ENCODE data around the gene SYT6. TPM values are rescaled to one million over a fixed set of nuclear protein-coding genes. Genes with fewer than 3 reads are reported as not detected.

Gene SYT6
- total and polyA plus RNA-seq, 10 of the 15 experiments (the other 5 are each of a cell fraction or from before 2014, with no cell fraction given): 0.05 to 0.39 TPM; not detected in 8

DNA sequence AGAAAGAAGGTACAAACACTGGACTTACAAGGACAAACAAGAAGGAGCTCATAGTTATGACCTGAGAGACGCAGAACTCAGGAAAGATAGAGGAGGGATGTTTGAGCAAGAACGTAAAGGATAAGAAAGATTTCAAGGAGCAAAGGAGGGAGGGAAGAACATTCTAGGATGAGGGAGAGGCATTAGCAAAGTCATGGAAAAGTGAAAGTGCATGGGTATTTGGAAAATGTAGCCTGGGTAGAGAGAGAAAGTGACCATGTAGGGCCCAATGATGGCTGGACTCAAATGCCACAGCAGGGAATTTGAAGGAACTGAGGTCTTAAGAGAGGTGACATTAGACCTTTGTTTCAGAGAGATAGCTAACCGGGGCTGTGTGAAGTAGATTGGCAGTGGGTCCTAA, 76.5 kb downstream of the SYT6 start (continued):
- TF ChIP-seq, protein P1, sequence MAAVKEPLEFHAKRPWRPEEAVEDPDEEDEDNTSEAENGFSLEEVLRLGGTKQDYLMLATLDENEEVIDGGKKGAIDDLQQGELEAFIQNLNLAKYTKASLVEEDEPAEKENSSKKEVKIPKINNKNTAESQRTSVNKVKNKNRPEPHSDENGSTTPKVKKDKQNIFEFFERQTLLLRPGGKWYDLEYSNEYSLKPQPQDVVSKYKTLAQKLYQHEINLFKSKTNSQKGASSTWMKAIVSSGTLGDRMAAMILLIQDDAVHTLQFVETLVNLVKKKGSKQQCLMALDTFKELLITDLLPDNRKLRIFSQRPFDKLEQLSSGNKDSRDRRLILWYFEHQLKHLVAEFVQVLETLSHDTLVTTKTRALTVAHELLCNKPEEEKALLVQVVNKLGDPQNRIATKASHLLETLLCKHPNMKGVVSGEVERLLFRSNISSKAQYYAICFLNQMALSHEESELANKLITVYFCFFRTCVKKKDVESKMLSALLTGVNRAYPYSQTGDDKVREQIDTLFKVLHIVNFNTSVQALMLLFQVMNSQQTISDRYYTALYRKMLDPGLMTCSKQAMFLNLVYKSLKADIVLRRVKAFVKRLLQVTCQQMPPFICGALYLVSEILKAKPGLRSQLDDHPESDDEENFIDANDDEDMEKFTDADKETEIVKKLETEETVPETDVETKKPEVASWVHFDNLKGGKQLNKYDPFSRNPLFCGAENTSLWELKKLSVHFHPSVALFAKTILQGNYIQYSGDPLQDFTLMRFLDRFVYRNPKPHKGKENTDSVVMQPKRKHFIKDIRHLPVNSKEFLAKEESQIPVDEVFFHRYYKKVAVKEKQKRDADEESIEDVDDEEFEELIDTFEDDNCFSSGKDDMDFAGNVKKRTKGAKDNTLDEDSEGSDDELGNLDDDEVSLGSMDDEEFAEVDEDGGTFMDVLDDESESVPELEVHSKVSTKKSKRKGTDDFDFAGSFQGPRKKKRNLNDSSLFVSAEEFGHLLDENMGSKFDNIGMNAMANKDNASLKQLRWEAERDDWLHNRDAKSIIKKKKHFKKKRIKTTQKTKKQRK (IDR thresholded peaks at IDR 0.05; ENCODE audit: low read depth, low read length): no peak
- no peak for TF ChIP-seq RBBP5 (conservative IDR thresholded peaks at IDR 0.05)
- no peak for TF ChIP-seq FOXM1 (IDR thresholded peaks at IDR 0.05; ENCODE audit: low read depth, low read length)

DNA sequence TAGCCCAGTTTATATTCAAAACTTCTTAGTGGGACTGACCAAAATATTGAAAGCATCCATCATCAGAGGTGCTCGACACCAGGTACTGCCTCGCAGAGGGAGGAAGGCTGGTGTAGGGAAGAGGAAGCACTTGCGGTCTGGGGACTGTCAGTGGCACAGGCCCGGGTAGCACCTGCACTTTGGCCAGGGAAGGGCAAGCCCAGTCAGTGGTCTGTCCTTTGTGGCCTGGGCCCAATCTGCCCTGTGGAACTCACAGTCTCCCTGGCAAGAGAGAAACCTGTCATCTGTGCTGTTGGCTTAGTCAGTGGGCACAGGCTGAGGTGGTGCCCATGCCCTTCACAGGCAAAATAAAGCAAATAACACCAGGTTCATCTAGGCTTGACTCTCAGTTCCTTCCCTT, 77.4 kb downstream of the SYT6 start:
- in situ Hi-C loops (cut with MboI): no loop called here
- Histone ChIP-seq H3K9ac (ENCODE audit: control insufficient read depth, insufficient read depth, low read length) (no peak overlapping the region), H3K9me3 (replicated peaks; ENCODE audit: control insufficient read depth, insufficient read depth, low read length) (peaks cover 9% of the 10 kb centered on the region), H3K36me3 (ENCODE audit: control insufficient read depth in 2 of 2, insufficient read depth in 2 of 2, low read length in 1 of 2) (no peaks in the 10 kb centered on the region), H3K79me2 (ENCODE audit: control insufficient read depth, insufficient read depth, low read length) (no peaks in the 10 kb centered on the region), H3K4me2 (ENCODE audit: control insufficient read depth, insufficient read depth) (peak overlapping the region; percentile 35; the same call in 1 of the 2 replicates), H4K20me1 (ENCODE audit: control insufficient read depth, insufficient read depth) (0 out of 2 replicates have a peak, but pooled peaks cover 2% of the 10 kb centered on the region), H3K27me3 (replicated peaks in 1 of 2; ENCODE audit: control insufficient read depth in 2 of 2, insufficient read depth in 2 of 2, low read length in 1 of 2) (no peaks in the 10 kb centered on the region), H3K4me1 (ENCODE audit: control insufficient read depth, insufficient read depth, low read length) (peaks cover 9% of the 10 kb centered on the region; the same call in 1 of the 2 replicates), H3K4me3 (no peak overlapping the region), H3K27ac (ENCODE audit: control insufficient read depth, insufficient read depth) (no peak overlapping the region), H2AFZ (ENCODE audit: control insufficient read depth, low read depth, low read length) (peak overlapping the region; percentile 46)
- ChIA-PET SMC1A (ENCODE audit: uncharacterized antibody, unreplicated experiment) (interaction anchor here (1.1 to 1.6 kb wide), 5 partner anchors 7 to 207 kb away, joined by 3 to 5 read pairs (median 4); no protein-coding TSS in a partner anchor), POLR2A (no interaction called here), CTCF (interaction anchor here (1.8 to 2.1 kb wide), 2 partner anchors 56 to 98 kb away, joined by 4 to 10 read pairs; partner anchors contain the start of gene OLFML3), RAD21 (ENCODE audit: unreplicated experiment) (interaction anchor here (0.8 to 1.8 kb wide), 3 partner anchors 19 to 97 kb away, joined by 3 to 5 read pairs (median 4); partner anchors contain the start of gene OLFML3)
- ATAC-seq (peak; percentile 65), FAIRE-seq (no peak), DNase-seq (ENCODE audit: low read depth, low spot score) (no peak)
- intact Hi-C loops (cut with micrococcal nuclease; ENCODE audit: unreplicated experiment): no loop called here
- 23% methylated on average over 4 of the region's 4 CpGs for WGBS (ENCODE audit: insufficient coverage, insufficient replicate concordance, low lambda C conversion rate, missing lambda C conversion rate)
- no TSS peak for BruUV-seq (replicated peaks)
- TF ChIP-seq NRF1 (conservative IDR thresholded peaks at IDR 0.05; ENCODE audit: low read depth, low read length) (no peak), PML (IDR thresholded peaks at IDR 0.05; ENCODE audit: low read length) (no peak), IKZF2 (IDR thresholded peaks at IDR 0.05) (0 out of 4 replicates have a peak, but pooled peaks of 1 of the 2 experiments have one; percentile 5), KDM1A (IDR thresholded peaks at IDR 0.05; ENCODE audit: borderline replicate concordance) (no peak)
- TF ChIP-seq, protein P1 (IDR thresholded peaks at IDR 0.05; ENCODE audit: low read depth, low read length): no peak
- TF ChIP-seq, protein P2, sequence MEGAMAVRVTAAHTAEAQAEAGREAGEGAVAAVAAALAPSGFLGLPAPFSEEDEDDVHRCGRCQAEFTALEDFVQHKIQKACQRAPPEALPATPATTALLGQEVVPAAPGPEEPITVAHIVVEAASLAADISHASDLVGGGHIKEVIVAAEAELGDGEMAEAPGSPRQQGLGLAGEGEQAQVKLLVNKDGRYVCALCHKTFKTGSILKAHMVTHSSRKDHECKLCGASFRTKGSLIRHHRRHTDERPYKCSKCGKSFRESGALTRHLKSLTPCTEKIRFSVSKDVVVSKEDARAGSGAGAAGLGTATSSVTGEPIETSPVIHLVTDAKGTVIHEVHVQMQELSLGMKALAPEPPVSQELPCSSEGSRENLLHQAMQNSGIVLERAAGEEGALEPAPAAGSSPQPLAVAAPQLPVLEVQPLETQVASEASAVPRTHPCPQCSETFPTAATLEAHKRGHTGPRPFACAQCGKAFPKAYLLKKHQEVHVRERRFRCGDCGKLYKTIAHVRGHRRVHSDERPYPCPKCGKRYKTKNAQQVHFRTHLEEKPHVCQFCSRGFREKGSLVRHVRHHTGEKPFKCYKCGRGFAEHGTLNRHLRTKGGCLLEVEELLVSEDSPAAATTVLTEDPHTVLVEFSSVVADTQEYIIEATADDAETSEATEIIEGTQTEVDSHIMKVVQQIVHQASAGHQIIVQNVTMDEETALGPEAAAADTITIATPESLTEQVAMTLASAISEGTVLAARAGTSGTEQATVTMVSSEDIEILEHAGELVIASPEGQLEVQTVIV (IDR thresholded peaks at IDR 0.05; ENCODE audit: borderline replicate concordance, partially characterized antibody): no peak
- TF ChIP-seq, protein P3, sequence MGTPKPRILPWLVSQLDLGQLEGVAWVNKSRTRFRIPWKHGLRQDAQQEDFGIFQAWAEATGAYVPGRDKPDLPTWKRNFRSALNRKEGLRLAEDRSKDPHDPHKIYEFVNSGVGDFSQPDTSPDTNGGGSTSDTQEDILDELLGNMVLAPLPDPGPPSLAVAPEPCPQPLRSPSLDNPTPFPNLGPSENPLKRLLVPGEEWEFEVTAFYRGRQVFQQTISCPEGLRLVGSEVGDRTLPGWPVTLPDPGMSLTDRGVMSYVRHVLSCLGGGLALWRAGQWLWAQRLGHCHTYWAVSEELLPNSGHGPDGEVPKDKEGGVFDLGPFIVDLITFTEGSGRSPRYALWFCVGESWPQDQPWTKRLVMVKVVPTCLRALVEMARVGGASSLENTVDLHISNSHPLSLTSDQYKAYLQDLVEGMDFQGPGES (IDR thresholded peaks at IDR 0.05): no peak

Measured in GM12878 (cell line).